NOMO-1 (cell line): Measurements from ENCODE around the gene CT45A2.
"Not testable (repeated sequence)": the region's sequence is repeated elsewhere in the genome, so short reads cannot be mapped to it uniquely, and the experiment has no call there.

Experiments used
- DNase-seq, 2 experiments: peaks; one replicate each; lab custom pipeline; 2025; ENCODE audit not compliant: unreplicated experiment in 2 of 2; lab: John Stamatoyannopoulos, UW

Gene CT45A2, protein sequence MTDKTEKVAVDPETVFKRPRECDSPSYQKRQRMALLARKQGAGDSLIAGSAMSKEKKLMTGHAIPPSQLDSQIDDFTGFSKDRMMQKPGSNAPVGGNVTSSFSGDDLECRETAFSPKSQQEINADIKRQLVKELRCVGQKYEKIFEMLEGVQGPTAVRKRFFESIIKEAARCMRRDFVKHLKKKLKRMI

DNA sequence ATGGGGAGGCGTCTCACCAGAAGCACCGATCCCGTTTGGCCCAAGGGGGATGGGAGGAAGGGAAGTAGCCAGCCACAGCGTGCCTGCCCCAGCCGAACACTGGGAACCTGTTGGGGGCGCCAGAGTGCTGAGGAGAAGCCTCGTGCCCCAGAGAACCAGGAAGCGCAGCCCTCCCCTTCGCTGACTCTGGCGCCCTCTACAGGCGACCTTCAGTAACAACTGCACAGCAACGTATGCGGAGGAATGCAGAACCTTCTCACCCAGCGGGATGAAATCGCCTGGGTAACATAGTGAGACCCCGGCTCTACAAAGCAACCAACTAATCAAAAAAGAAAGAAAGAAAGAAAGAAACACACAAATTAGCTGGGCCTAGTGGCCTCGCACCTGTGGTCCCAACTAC, at the start of gene CT45A2:
CT45A2 (minus strand) TSS at position 101 of the 400 bp plus-strand sequence. CDS start 3,747 bp downstream, outside the sequence.
- DNase-seq, result not testable (repeated sequence)

DNA sequence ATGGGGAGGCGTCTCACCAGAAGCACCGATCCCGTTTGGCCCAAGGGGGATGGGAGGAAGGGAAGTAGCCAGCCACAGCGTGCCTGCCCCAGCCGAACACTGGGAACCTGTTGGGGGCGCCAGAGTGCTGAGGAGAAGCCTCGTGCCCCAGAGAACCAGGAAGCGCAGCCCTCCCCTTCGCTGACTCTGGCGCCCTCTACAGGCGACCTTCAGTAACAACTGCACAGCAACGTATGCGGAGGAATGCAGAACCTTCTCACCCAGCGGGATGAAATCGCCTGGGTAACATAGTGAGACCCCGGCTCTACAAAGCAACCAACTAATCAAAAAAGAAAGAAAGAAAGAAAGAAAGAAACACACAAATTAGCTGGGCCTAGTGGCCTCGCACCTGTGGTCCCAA, 34.6 kb upstream of the CT45A2 start, which contains the start of gene CT45A8:
CT45A8 (minus strand) TSS at position 101 of the 400 bp plus-strand sequence. CDS start 3,755 bp downstream, outside the sequence.
- not testable (repeated sequence) for DNase-seq

DNA sequence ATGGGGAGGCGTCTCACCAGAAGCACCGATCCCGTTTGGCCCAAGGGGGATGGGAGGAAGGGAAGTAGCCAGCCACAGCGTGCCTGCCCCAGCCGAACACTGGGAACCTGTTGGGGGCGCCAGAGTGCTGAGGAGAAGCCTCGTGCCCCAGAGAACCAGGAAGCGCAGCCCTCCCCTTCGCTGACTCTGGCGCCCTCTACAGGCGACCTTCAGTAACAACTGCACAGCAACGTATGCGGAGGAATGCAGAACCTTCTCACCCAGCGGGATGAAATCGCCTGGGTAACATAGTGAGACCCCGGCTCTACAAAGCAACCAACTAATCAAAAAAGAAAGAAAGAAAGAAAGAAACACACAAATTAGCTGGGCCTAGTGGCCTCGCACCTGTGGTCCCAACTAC, 17.4 kb upstream of the CT45A2 start, which contains the start of gene CT45A7:
CT45A7 (minus strand) TSS at position 101 of the 400 bp plus-strand sequence. CDS start 3,747 bp downstream, outside the sequence.
- DNase-seq, result not testable (repeated sequence)

DNA sequence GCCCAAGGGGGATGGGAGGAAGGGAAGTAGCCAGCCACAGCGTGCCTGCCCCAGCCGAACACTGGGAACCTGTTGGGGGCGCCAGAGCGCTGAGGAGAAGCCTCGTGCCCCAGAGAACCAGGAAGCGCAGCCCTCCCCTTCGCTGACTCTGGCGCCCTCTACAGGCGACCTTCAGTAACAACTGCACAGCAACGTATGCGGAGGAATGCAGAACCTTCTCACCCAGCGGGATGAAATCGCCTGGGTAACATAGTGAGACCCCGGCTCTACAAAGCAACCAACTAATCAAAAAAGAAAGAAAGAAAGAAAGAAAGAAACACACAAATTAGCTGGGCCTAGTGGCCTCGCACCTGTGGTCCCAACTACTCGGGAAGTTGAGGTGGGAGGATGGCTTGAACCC, 17.1 kb downstream of the CT45A2 start, which contains the start of gene CT45A6:
CT45A6 (minus strand) TSS at position 101 of the 400 bp plus-strand sequence. CDS start 3,794 bp downstream, outside the sequence.
- DNase-seq, result not testable (repeated sequence)

DNA sequence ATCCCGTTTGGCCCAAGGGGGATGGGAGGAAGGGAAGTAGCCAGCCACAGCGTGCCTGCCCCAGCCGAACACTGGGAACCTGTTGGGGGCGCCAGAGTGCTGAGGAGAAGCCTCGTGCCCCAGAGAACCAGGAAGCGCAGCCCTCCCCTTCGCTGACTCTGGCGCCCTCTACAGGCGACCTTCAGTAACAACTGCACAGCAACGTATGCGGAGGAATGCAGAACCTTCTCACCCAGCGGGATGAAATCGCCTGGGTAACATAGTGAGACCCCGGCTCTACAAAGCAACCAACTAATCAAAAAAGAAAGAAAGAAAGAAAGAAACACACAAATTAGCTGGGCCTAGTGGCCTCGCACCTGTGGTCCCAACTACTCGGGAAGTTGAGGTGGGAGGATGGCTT, 34.4 kb downstream of the CT45A2 start, which contains the start of gene CT45A5:
CT45A5 (minus strand) TSS at position 101 of the 400 bp plus-strand sequence. CDS start 3,774 bp downstream, outside the sequence.
- not testable (repeated sequence) for DNase-seq

DNA sequence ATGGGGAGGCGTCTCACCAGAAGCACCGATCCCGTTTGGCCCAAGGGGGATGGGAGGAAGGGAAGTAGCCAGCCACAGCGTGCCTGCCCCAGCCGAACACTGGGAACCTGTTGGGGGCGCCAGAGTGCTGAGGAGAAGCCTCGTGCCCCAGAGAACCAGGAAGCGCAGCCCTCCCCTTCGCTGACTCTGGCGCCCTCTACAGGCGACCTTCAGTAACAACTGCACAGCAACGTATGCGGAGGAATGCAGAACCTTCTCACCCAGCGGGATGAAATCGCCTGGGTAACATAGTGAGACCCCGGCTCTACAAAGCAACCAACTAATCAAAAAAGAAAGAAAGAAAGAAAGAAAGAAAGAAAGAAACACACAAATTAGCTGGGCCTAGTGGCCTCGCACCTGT, 51.7 kb downstream of the CT45A2 start, which contains the start of gene CT45A3:
CT45A3 (minus strand) TSS at position 101 of the 400 bp plus-strand sequence. CDS start 3,747 bp downstream, outside the sequence.
- DNase-seq, result not testable (repeated sequence)
